Right lobe of liver (tissue), 4 donors: ENCODE data around the gene LRMDA.

Experiments used
- CTCF ChIP-seq, 4 donors: fragments of 200-600 bp in 3 of 4; fragments of 450-650 bp in 1 of 4; IDR thresholded peaks; one replicate each; pipeline versions ENCODE4 v1.5.1 to v1.8.0; 2016 to 2022; ENCODE audit warnings: antibody characterized with exemption in 4 of 4, mild to moderate bottlenecking in 2 of 4
- POLR2A ChIP-seq: fragments of 450-650 bp; IDR thresholded peaks from one replicate; pipeline ENCODE4 v1.6.1; 2017; ENCODE audit warnings: antibody characterized with exemption, mild to moderate bottlenecking
- donor health status: DM: no; HTN: no; CAD: no.
- donor health status: DM: no; HTN: no; CAD: no.
- donor health status: DM: no; HTN: yes; CAD: no.

- TF ChIP-seq CTCF (IDR thresholded peaks at IDR 0.05) (no peak), POLR2A (no peak)
These were observed 202.1 kb downstream of the LRMDA start for GRCh38 chr10:75633568-75633967.
